ENCODE measurements around the gene ACTRT2. TPM values are rescaled to one million over a fixed set of nuclear protein-coding genes. Genes with fewer than 3 reads are reported as not detected.

Gene ACTRT2
- total RNA-seq, 1 experiment from 2014 or later: not detected

DNA sequence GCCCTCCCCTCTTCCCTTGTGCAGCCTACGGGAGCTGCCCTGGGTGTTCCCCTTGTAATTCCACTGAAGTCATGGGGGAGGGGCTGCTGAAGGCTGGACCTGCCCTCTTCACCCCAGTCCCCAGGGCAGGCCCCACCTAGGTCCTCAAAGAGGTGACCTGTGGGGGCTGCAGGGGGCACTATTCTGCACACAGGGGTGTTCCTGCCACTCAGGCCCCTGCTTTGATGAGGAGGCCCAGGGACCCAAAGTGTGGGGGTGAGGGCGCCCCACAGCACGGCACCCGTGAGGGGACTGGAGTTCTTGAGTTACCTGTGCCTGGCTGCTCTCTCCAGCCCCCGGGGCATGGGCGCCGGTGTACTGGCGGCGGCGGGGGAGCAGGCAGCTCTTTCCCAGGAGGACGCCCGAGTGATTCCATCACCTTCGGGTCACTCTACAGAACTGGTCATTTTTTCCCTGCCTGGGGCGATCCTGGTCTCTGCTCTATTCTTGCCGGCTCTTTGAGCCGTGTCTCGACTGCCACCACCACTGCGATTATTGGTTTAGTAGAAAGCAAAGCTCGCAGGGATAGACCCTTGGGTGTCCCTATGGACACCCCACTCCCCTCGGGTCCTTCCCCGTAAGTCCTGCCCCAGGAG lies 40.8 kb downstream of the ACTRT2 start:
- Histone ChIP-seq H3K27ac (ENCODE audit: low read depth, low read length, poor library complexity, severe bottlenecking) (no peak overlapping the region), H3K4me1 (ENCODE audit: insufficient read depth, low read length, poor library complexity, severe bottlenecking) (no peaks in the 10 kb centered on the region), H3K4me3 (ENCODE audit: low read depth, low read length, poor library complexity, severe bottlenecking) (no peak overlapping the region), H3K27me3 (replicated peaks; ENCODE audit: insufficient read depth, low read depth, low read length, poor library complexity) (peaks cover 89% of the 10 kb centered on the region), H3K9me3 (ENCODE audit: low read depth, low read length, poor library complexity, severe bottlenecking) (no peaks in the 10 kb centered on the region), H3K36me3 (ENCODE audit: insufficient read depth, low read length, poor library complexity, severe bottlenecking) (no peaks in the 10 kb centered on the region)
- no TSS peak for BruUV-seq (replicated peaks)
- ChIA-PET POLR2A (ENCODE audit: low non-redundant PET) (no interaction called here), CTCF (no interaction called here)
- TF ChIP-seq EZH2 (IDR thresholded peaks at IDR 0.05; ENCODE audit: borderline replicate concordance, low read depth, low read length, poor library complexity, severe bottlenecking): no peak
- TF ChIP-seq, protein P1, sequence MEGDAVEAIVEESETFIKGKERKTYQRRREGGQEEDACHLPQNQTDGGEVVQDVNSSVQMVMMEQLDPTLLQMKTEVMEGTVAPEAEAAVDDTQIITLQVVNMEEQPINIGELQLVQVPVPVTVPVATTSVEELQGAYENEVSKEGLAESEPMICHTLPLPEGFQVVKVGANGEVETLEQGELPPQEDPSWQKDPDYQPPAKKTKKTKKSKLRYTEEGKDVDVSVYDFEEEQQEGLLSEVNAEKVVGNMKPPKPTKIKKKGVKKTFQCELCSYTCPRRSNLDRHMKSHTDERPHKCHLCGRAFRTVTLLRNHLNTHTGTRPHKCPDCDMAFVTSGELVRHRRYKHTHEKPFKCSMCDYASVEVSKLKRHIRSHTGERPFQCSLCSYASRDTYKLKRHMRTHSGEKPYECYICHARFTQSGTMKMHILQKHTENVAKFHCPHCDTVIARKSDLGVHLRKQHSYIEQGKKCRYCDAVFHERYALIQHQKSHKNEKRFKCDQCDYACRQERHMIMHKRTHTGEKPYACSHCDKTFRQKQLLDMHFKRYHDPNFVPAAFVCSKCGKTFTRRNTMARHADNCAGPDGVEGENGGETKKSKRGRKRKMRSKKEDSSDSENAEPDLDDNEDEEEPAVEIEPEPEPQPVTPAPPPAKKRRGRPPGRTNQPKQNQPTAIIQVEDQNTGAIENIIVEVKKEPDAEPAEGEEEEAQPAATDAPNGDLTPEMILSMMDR (conservative IDR thresholded peaks at IDR 0.05; ENCODE audit: low read depth, low read length): no peak
- intact Hi-C loops (cut with micrococcal nuclease; ENCODE audit: unreplicated experiment): no loop called here
- no peak for DNase-seq (ENCODE audit: low spot score)

DNA sequence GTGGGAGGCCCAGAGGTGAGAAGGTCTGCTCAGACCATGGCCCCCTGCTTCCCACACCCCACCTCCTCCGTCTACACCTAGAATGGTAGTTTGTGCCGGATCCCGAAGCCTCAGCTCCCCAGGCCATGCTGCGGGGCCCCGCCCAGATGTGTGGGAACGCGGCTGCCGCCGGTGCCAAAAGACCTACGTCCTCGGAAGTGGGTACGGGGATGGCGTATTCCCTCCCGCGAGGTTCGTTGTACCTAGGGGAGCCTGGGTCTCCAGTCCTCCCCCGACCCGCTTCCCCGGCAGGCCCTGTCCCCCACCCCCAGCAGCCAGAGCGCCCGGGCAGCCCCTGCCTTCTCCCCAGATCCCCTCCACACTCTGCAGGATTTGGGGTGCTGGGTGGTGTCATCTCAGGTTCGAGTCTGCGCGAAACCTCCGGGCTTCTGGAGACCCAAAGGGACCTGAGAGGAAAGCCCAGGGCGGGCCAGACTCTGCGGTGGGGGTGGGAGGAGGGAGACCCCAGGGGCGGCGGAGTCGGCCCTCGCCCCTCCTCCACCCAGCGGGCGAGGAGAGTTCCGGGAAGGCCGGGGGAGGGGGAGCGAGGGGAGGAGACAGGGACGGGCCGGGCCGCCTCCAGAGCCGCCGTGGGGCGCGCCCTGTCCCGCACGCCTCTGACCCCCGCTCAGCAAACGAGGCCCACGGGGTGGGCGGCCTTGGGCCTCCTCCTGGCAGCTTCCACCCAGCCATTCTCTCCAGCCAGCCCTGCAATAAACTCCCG lies 41.5 kb downstream of the ACTRT2 start:
- POLR2A ChIA-PET (ENCODE audit: low non-redundant PET): no interaction called here
- H3K27ac ChIP-seq (ENCODE audit: low read depth, low read length, poor library complexity, severe bottlenecking): no peak overlapping the region
- TF ChIP-seq, protein P1 (conservative IDR thresholded peaks at IDR 0.05; ENCODE audit: low read depth, low read length): no peak
- no peak for TF ChIP-seq EZH2 (IDR thresholded peaks at IDR 0.05; ENCODE audit: borderline replicate concordance, low read depth, low read length, poor library complexity, severe bottlenecking)
- BruUV-seq (replicated peaks): no TSS peak
- H3K4me3 ChIP-seq (ENCODE audit: low read depth, low read length, poor library complexity, severe bottlenecking): no peak overlapping the region
- CTCF ChIA-PET: no interaction called here
- H3K36me3 ChIP-seq (ENCODE audit: insufficient read depth, low read length, poor library complexity, severe bottlenecking): no peaks in the 10 kb centered on the region
- no peaks in the 10 kb centered on the region for H3K9me3 ChIP-seq (ENCODE audit: low read depth, low read length, poor library complexity, severe bottlenecking)
- intact Hi-C loops (cut with micrococcal nuclease; ENCODE audit: unreplicated experiment): no loop called here
- peaks cover 89% of the 10 kb centered on the region for H3K27me3 ChIP-seq (replicated peaks; ENCODE audit: insufficient read depth, low read depth, low read length, poor library complexity)
- H3K4me1 ChIP-seq (ENCODE audit: insufficient read depth, low read length, poor library complexity, severe bottlenecking): no peaks in the 10 kb centered on the region
- DNase-seq (ENCODE audit: low spot score): no peak

DNA sequence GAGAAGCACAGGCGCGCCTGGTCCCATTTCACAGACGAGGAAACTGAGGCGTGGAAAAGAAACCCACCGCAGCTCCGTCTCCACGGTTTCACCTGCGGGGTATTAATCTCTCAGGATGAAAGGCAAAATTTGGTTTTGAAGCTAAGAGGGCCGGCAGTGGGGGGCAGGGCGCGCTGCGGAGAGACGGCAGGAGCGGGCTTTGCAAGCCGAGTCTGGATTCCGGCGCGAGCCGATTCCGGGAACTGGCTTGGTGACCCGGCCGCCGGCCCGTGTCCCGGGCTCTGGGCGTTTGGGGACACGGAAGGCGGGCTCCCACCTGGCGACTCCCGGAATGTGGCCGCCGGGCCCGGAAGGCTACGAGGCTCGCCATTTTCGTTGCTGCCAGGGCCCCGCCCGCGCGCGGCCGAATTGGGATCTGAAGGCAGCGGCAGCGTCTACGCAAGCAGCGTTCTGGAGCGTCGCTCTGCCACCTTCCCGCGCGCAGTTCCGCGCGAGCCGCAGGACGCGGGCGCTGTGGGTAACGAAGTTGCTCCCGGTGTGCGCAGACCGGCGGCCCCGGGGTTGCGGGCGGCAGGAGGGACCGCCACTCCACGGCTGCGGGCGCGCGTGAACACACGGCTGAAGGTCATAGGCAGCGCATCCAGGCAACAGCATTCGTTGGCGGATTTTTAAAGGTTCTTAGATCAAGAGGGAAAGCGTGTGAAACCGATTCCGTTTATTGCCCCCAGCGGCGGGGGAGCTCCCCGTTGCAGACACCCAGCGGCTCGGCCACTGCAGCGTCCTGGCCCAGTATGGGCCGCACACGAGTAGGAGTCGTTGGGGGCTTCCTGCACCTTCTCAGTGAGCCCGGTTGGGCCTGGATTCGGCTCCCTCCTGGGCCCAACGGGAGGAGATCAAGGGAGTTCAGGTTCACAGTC lies 42.4 kb downstream of the ACTRT2 start:
- BruUV-seq (replicated peaks): no TSS peak
- intact Hi-C loops (cut with micrococcal nuclease; ENCODE audit: unreplicated experiment): no loop called here
- H3K27ac ChIP-seq (ENCODE audit: low read depth, low read length, poor library complexity, severe bottlenecking): no peak overlapping the region
- ChIA-PET POLR2A (ENCODE audit: low non-redundant PET) (no interaction called here), CTCF (no interaction called here)
- no peaks in the 10 kb centered on the region for H3K36me3 ChIP-seq (ENCODE audit: insufficient read depth, low read length, poor library complexity, severe bottlenecking)
- no peak for DNase-seq (ENCODE audit: low spot score)
- H3K4me3 ChIP-seq (ENCODE audit: low read depth, low read length, poor library complexity, severe bottlenecking): no peak overlapping the region
- TF ChIP-seq EZH2 (IDR thresholded peaks at IDR 0.05; ENCODE audit: borderline replicate concordance, low read depth, low read length, poor library complexity, severe bottlenecking): peak; percentile 88
- TF ChIP-seq, protein P1 (conservative IDR thresholded peaks at IDR 0.05; ENCODE audit: low read depth, low read length): no peak
- peaks cover 95% of the 10 kb centered on the region for H3K27me3 ChIP-seq (replicated peaks; ENCODE audit: insufficient read depth, low read depth, low read length, poor library complexity)
- H3K9me3 ChIP-seq (ENCODE audit: low read depth, low read length, poor library complexity, severe bottlenecking): no peaks in the 10 kb centered on the region
- no peaks in the 10 kb centered on the region for H3K4me1 ChIP-seq (ENCODE audit: insufficient read depth, low read length, poor library complexity, severe bottlenecking)
